OCI-LY7 (cell line): ENCODE results near the gene LPP. TPM values are rescaled to one million over a fixed set of nuclear protein-coding genes. Genes with fewer than 3 reads are reported as not detected.

ENCODE experiments used
- BruUV-seq: library from RNA; stranded (reverse); fragments of 400-500 nt; replicated peaks from 2 replicates; lab custom pipeline; 2021; lab: Mats Ljungman, UMichigan
- CTCF ChIA-PET: fragments of 300-600 bp; sonication (Branson Sonifier 250); formaldehyde crosslinking; loops from one replicate; lab custom pipeline; 2022; ENCODE audit warnings: antibody characterized with exemption; ENCODE audit not compliant: unreplicated experiment; lab: Charles Lee
- POLR2A ChIA-PET: fragments of 300-600 bp; sonication (Branson Sonifier 250); formaldehyde crosslinking; loops from one replicate; lab custom pipeline; 2022; ENCODE audit warnings: antibody characterized with exemption; lab: Charles Lee
- DNase-seq: peaks from one replicate; pipeline ENCODE4 v3.0.0-alpha.2; 2015; ENCODE audit warnings: low spot score
- H2AFZ ChIP-seq: fragments of 200-600 bp; sonication (generic), shearing (Covaris generic); 2 replicates; pipeline ENCODE4 v1.6.1; 2014; ENCODE audit warnings: mild to moderate bottlenecking, antibody characterized with exemption, low read length, moderate library complexity
- H3K27ac ChIP-seq: fragments of 200-600 bp; sonication (generic); 2 replicates; pipeline ENCODE4 v1.5.1; 2014; ENCODE audit warnings: mixed run types, low read depth, mild to moderate bottlenecking, moderate library complexity, low read length, inconsistent platforms; ENCODE audit not compliant: poor library complexity, severe bottlenecking
- H3K36me3 ChIP-seq: fragments of 200-600 bp; sonication (generic); 2 replicates; pipeline ENCODE4 v1.6.1; 2014; ENCODE audit warnings: mild to moderate bottlenecking, antibody characterized with exemption, low read length, moderate library complexity, mixed read lengths; ENCODE audit not compliant: insufficient read depth
- H3K4me1 ChIP-seq: fragments of 200-600 bp; sonication (generic); 2 replicates; pipeline ENCODE4 v1.5.1; 2014; ENCODE audit warnings: mild to moderate bottlenecking, low read length; ENCODE audit not compliant: insufficient read depth, poor library complexity, severe bottlenecking
- H3K4me2 ChIP-seq: fragments of 200-600 bp; sonication (generic); 2 replicates; pipeline ENCODE4 v1.6.1; 2014; ENCODE audit warnings: mild to moderate bottlenecking, low read length
- H3K4me3 ChIP-seq: fragments of 200-600 bp; sonication (generic); 2 replicates; pipeline ENCODE4 v1.5.1; 2014; ENCODE audit warnings: mild to moderate bottlenecking, low read depth, low read length; ENCODE audit not compliant: poor library complexity, severe bottlenecking
- H3K79me2 ChIP-seq: fragments of 200-600 bp; sonication (generic); 2 replicates; pipeline ENCODE4 v1.6.1; 2016; ENCODE audit warnings: low read depth, mild to moderate bottlenecking, low read length, moderate library complexity, mixed read lengths; ENCODE audit not compliant: insufficient read depth
- H3K9me2 ChIP-seq: fragments of 200-600 bp; sonication (generic); 2 replicates; pipeline ENCODE4 v1.6.1; 2016; ENCODE audit warnings: mild to moderate bottlenecking, low read length, mixed read lengths; ENCODE audit not compliant: insufficient read depth
- H3K9me3 ChIP-seq: fragments of 200-600 bp; sonication (generic); 2 replicates; pipeline ENCODE4 v1.6.1; 2014; ENCODE audit warnings: mild to moderate bottlenecking, mixed run types, low read length, mixed read lengths
- H4K20me1 ChIP-seq: fragments of 200-600 bp; sonication (generic); 2 replicates; pipeline ENCODE4 v1.6.1; 2014; ENCODE audit warnings: mild to moderate bottlenecking, antibody characterized with exemption, low read length, moderate library complexity, mixed read lengths; ENCODE audit not compliant: insufficient read depth
- CTCF ChIP-seq: fragments of 200-600 bp; sonication (generic); conservative IDR thresholded peaks from 2 replicates; pipeline ENCODE4 v1.5.1; 2014; ENCODE audit warnings: mild to moderate bottlenecking, antibody characterized with exemption, low read length, moderate library complexity, mixed read lengths
- EZH2phosphoT487 ChIP-seq: fragments of 200-600 bp; sonication (generic); IDR thresholded peaks from 2 replicates; pipeline ENCODE4 v1.6.1; 2018; ENCODE audit warnings: low read depth, borderline replicate concordance, mild to moderate bottlenecking, mixed run types, antibody characterized with exemption, low read length, moderate library complexity, mixed read lengths
- intact Hi-C: fragments of 100-400 bp; cut with micrococcal nuclease; formaldehyde crosslinking; loops from one replicate; pipeline ENCODE4 v1.10.0; 2022; ENCODE audit not compliant: unreplicated experiment
- total RNA-seq, 2 experiments: library from RNA; depleted of rRNA in 1 of 2; stranded (reverse); fragments of >200 nt in 1 of 2; shearing (Covaris generic) in 1 of 2; gene quantifications; 2 replicates each; pipeline ENCODE4 v1.2.3, GENCODE V29; 2014 to 2022

LPP gene
- total RNA-seq, 2 experiments from 2014 or later, result 10.9 to 119 TPM

GRCh38 chr3:188690064-188690463, 536.1 kb downstream of the LPP start:
- no TSS peak for BruUV-seq
- Histone ChIP-seq H2AFZ (no peak overlapping the region), H3K4me3 (no peak overlapping the region), H3K9me2 (no peaks in the 10 kb centered on the region), H3K4me1 (peaks cover 33% of the 10 kb centered on the region), H3K4me2 (no peak overlapping the region), H3K9me3 (no peaks in the 10 kb centered on the region), H4K20me1 (no peaks in the 10 kb centered on the region), H3K36me3 (no peaks in the 10 kb centered on the region), H3K27ac (no peak overlapping the region), H3K79me2 (no peaks in the 10 kb centered on the region)
- intact Hi-C loops, result no loop called here
- POLR2A ChIA-PET, result interaction anchor here (1.2 kb wide), 1 partner anchor 15 kb away, joined by 5 read pairs; no protein-coding TSS in a partner anchor
- no peak for DNase-seq
- CTCF ChIA-PET, result no interaction called here
- TF ChIP-seq CTCF (no peak), EZH2phosphoT487 (no peak)

- no peak overlapping the region for H3K27ac ChIP-seq
- DNase-seq, result no peak
- no peaks in the 10 kb centered on the region for H3K9me2 ChIP-seq
- H3K36me3 ChIP-seq, result no peaks in the 10 kb centered on the region
- no peak overlapping the region for H3K4me2 ChIP-seq
- H4K20me1 ChIP-seq, result no peaks in the 10 kb centered on the region
- POLR2A ChIA-PET, result interaction anchor here (1.0 kb wide), 1 partner anchor 32 kb away, joined by 5 read pairs; no protein-coding TSS in a partner anchor
- TF ChIP-seq EZH2phosphoT487, result no peak
- TF ChIP-seq CTCF, result no peak
- CTCF ChIA-PET, result interaction anchor here (1.2 kb wide), 1 partner anchor 16 kb away, joined by 3 read pairs; no protein-coding TSS in a partner anchor
- H3K4me1 ChIP-seq, result peaks cover 33% of the 10 kb centered on the region
- H2AFZ ChIP-seq, result no peak overlapping the region
- H3K79me2 ChIP-seq, result no peaks in the 10 kb centered on the region
- intact Hi-C loops, result no loop called here
- no TSS peak for BruUV-seq
- H3K9me3 ChIP-seq, result no peaks in the 10 kb centered on the region
- no peak overlapping the region for H3K4me3 ChIP-seq
Measured at GRCh38 chr3:188691004-188691403, 537.0 kb downstream of the LPP start.

GRCh38 chr3:188691665-188692064, 537.7 kb downstream of the LPP start:
- DNase-seq, result no peak
- no peaks in the 10 kb centered on the region for H3K9me2 ChIP-seq
- H4K20me1 ChIP-seq, result no peaks in the 10 kb centered on the region
- H3K79me2 ChIP-seq, result no peaks in the 10 kb centered on the region
- no peaks in the 10 kb centered on the region for H3K9me3 ChIP-seq
- H3K4me2 ChIP-seq, result no peak overlapping the region
- H3K4me1 ChIP-seq, result peaks cover 35% of the 10 kb centered on the region
- H3K27ac ChIP-seq, result no peak overlapping the region
- TF ChIP-seq EZH2phosphoT487, result no peak
- no peak for TF ChIP-seq CTCF
- CTCF ChIA-PET, result interaction anchor here (1.2 kb wide), 1 partner anchor 16 kb away, joined by 3 read pairs; no protein-coding TSS in a partner anchor
- no peak overlapping the region for H2AFZ ChIP-seq
- no peak overlapping the region for H3K4me3 ChIP-seq
- POLR2A ChIA-PET, result interaction anchor here (0.5 to 0.6 kb wide), 2 partner anchors 206 to 485 kb away, joined by 3 read pairs; no protein-coding TSS in a partner anchor
- intact Hi-C loops, result no loop called here
- H3K36me3 ChIP-seq, result no peaks in the 10 kb centered on the region
- BruUV-seq, result no TSS peak
